HepG2 (cell line): ENCODE measurements around the gene TBC1D14.

Source experiments
- CEBPB ChIP-seq: IDR thresholded peaks from 2 replicates; pipeline ENCODE4 v1.6.1; 2011; ENCODE audit warnings: low read depth, low read length, improper control_type of control experiment, borderline replicate concordance
- KMT2A ChIP-seq: sonication (generic); formaldehyde crosslinking; IDR thresholded peaks from 2 replicates; pipeline ENCODE4 v1.4.0; 2020; ENCODE audit warnings: missing genetic modification reagents
- NFE2L2 ChIP-seq: fragments of 150-350 bp; IDR thresholded peaks from 2 replicates; pipeline ENCODE4 v1.6.1; 2014; ENCODE audit warnings: low read length
- PAX8 ChIP-seq: sonication (generic); formaldehyde crosslinking; IDR thresholded peaks from 2 replicates; pipeline ENCODE4 v1.8.0; 2022; ENCODE audit warnings: mild to moderate bottlenecking, missing genetic modification reagents, borderline replicate concordance
- POLR2AphosphoS5 ChIP-seq: IDR thresholded peaks from 2 replicates; pipeline ENCODE4 v1.6.1; 2012; ENCODE audit warnings: low read depth, low read length
- TAF1 ChIP-seq: sonication (generic); formaldehyde crosslinking; IDR thresholded peaks from 2 replicates; pipeline ENCODE4 v1.4.0; 2020; ENCODE audit warnings: missing genetic modification reagents
- TGIF2 ChIP-seq: IDR thresholded peaks from 2 replicates; pipeline ENCODE4 v1.6.1; 2016; ENCODE audit warnings: control low read depth, missing compliant biosample characterization
- ZNF274 ChIP-seq: sonication (generic); formaldehyde crosslinking; IDR thresholded peaks from 2 replicates; pipeline ENCODE4 v1.5.1; 2020; ENCODE audit warnings: mild to moderate bottlenecking, missing genetic modification reagents
- ZNF496 ChIP-seq: sonication (generic); formaldehyde crosslinking; IDR thresholded peaks from 2 replicates; pipeline ENCODE4 v1.8.1; 2023; ENCODE audit warnings: mild to moderate bottlenecking, moderate library complexity, missing genetic modification reagents; ENCODE audit not compliant: insufficient replicate concordance
- TF ChIP-seq, protein P1 (sequence below): sonication (generic); formaldehyde crosslinking; IDR thresholded peaks from 2 replicates; pipeline ENCODE4 v1.4.0; 2020; ENCODE audit warnings: missing genetic modification reagents
- TF ChIP-seq, protein P2 (sequence below): sonication (generic); formaldehyde crosslinking; IDR thresholded peaks from 2 replicates; pipeline ENCODE4 v1.5.0; 2020; ENCODE audit warnings: mild to moderate bottlenecking, missing genetic modification reagents, moderate library complexity
- TF ChIP-seq, protein P3 (sequence below): sonication (generic); formaldehyde crosslinking; IDR thresholded peaks from 2 replicates; pipeline ENCODE4 v1.4.0; 2020; ENCODE audit warnings: missing genetic modification reagents
- TF ChIP-seq, protein P4 (sequence below): sonication (generic); formaldehyde crosslinking; IDR thresholded peaks from 2 replicates; pipeline ENCODE4 v1.4.0; 2020; ENCODE audit warnings: low read depth, mild to moderate bottlenecking, missing genetic modification reagents

DNA sequence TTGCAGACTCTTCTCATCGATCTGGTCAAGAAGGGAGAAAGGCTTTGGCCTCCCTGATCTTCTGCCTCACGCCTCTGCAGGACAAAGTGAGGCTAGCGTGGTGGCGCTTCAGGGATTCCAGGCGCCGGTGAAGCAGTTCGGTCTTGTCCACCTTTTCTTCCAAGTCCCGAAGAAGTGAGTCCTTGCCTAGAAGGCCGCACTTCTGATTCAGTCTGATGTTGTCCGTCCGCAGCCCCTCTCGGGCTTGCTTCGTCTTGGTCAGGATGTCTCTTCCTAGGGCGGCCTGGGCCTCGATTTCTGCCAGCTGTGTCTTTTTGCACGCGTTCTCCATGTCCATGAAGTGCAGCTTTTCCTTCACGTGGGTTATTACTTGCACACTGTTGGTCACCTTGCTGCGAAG, 131.6 kb downstream of the TBC1D14 start:
- TF ChIP-seq, protein P1, sequence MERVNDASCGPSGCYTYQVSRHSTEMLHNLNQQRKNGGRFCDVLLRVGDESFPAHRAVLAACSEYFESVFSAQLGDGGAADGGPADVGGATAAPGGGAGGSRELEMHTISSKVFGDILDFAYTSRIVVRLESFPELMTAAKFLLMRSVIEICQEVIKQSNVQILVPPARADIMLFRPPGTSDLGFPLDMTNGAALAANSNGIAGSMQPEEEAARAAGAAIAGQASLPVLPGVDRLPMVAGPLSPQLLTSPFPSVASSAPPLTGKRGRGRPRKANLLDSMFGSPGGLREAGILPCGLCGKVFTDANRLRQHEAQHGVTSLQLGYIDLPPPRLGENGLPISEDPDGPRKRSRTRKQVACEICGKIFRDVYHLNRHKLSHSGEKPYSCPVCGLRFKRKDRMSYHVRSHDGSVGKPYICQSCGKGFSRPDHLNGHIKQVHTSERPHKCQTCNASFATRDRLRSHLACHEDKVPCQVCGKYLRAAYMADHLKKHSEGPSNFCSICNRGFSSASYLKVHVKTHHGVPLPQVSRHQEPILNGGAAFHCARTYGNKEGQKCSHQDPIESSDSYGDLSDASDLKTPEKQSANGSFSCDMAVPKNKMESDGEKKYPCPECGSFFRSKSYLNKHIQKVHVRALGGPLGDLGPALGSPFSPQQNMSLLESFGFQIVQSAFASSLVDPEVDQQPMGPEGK (CRISPR knock-in tag), result no peak
- TF ChIP-seq TGIF2 (CRISPR knock-in tag) (no peak), TAF1 (CRISPR knock-in tag) (no peak), ZNF274 (CRISPR knock-in tag) (no peak), PAX8 (no peak), NFE2L2 (no peak), POLR2AphosphoS5 (no peak), ZNF496 (no peak), KMT2A (CRISPR knock-in tag) (no peak), CEBPB (no peak)
- TF ChIP-seq, protein P2, sequence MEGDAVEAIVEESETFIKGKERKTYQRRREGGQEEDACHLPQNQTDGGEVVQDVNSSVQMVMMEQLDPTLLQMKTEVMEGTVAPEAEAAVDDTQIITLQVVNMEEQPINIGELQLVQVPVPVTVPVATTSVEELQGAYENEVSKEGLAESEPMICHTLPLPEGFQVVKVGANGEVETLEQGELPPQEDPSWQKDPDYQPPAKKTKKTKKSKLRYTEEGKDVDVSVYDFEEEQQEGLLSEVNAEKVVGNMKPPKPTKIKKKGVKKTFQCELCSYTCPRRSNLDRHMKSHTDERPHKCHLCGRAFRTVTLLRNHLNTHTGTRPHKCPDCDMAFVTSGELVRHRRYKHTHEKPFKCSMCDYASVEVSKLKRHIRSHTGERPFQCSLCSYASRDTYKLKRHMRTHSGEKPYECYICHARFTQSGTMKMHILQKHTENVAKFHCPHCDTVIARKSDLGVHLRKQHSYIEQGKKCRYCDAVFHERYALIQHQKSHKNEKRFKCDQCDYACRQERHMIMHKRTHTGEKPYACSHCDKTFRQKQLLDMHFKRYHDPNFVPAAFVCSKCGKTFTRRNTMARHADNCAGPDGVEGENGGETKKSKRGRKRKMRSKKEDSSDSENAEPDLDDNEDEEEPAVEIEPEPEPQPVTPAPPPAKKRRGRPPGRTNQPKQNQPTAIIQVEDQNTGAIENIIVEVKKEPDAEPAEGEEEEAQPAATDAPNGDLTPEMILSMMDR (CRISPR knock-in tag), result no peak
- TF ChIP-seq, protein P3, sequence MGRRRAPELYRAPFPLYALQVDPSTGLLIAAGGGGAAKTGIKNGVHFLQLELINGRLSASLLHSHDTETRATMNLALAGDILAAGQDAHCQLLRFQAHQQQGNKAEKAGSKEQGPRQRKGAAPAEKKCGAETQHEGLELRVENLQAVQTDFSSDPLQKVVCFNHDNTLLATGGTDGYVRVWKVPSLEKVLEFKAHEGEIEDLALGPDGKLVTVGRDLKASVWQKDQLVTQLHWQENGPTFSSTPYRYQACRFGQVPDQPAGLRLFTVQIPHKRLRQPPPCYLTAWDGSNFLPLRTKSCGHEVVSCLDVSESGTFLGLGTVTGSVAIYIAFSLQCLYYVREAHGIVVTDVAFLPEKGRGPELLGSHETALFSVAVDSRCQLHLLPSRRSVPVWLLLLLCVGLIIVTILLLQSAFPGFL (CRISPR knock-in tag), result no peak
- TF ChIP-seq, protein P4, sequence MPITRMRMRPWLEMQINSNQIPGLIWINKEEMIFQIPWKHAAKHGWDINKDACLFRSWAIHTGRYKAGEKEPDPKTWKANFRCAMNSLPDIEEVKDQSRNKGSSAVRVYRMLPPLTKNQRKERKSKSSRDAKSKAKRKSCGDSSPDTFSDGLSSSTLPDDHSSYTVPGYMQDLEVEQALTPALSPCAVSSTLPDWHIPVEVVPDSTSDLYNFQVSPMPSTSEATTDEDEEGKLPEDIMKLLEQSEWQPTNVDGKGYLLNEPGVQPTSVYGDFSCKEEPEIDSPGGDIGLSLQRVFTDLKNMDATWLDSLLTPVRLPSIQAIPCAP (CRISPR knock-in tag), result no peak
